ENCODE data around the gene MMD2. TPM values are rescaled to one million over a fixed set of nuclear protein-coding genes. Genes with fewer than 3 reads are reported as not detected.
"Not testable (repeated sequence)": the region's sequence is repeated elsewhere in the genome, so short reads cannot be mapped to it uniquely, and the experiment has no call there.

The MMD2 gene
- total RNA-seq, 1 experiment from 2014 or later, result not detected

DNA sequence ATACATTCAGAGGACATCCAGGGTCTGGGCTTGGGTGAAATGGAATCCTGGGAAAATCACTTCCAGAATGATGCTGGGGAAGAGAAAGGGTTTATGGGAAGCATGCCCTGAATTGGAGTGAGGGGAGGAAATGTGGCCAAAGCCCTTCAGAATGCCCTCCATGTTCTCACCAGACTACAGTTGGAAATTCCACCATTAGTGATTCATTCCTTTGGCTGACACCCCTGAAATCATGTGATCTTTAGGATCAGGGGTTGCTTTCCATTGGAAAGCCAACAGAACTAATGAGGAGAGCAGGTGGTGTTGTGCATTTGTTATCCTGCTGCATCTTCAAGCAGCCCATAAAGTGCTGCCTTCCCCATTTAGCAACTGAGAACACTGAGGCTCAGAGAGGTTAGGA is 54.6 kb downstream of the MMD2 start:
- no peak for DNase-seq (ENCODE audit: extremely low read depth, low read depth)

DNA sequence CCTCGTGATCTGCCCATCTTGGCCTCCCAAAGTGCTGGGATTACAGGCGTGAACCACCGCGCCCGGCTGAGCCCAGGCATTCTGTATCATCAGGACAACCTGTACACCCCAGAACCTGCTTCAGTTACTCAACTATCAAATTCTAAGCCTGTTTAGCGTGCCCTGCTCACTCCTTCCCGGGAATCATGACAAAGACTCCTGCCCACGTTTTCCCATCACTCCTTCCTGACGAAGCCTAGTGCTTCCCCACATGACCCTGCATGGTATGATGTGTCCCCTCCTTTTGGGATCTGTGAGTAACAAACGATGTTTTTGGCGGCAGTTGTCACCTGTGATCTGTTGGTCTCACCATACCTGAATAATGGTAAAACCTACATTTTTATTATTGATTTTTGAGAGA is 63.2 kb downstream of the MMD2 start:
- DNase-seq (ENCODE audit: extremely low read depth, low read depth), result no peak

DNA sequence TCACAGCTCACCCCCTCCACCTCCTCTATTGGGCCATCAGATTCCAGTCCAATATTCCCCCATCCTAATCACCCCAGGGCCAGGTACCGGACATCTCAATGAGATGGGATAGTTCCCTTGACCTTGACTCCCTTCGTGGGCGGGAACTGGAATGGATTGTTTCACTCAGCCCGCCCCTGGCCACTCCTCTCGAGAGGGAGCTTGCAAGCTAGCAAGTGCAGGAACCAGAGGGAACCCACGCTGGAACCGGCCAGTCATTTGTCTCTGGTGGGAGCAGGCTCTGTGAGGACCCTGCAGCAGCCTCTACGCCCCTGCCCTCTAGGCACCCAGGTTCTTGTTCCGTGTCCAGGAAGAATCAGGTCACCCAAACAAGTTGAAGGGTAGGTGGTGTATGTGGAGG is 64.5 kb downstream of the MMD2 start:
- no peak for DNase-seq (ENCODE audit: extremely low read depth, low read depth)

DNA sequence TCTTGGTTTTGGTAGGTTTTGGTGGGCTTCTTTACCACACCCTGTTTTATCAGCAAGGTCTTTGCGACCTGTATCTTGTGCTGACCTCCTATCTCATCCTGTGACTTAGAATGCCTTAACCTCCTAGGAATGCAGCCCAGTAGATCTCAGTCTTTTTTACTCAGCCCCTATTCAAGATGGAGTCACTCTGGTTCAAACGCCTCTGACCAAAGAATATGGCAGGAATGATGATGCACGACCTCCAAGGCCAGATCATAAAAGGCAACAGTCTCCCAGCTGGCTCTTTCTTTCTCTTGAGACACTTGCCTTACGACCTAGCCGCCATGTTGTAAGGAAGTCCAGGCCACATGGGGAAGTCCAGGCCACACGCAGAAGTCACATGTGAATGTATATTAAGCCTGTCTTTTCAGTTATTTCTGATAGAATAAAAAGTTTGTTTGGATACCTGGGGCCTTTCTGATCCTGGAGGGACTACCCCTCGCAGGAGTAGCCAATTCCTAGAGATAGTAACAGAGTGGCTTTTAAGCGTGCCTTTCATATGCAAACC is 65.0 kb downstream of the MMD2 start:
- DNase-seq (ENCODE audit: extremely low read depth, low read depth), result no peak

DNA sequence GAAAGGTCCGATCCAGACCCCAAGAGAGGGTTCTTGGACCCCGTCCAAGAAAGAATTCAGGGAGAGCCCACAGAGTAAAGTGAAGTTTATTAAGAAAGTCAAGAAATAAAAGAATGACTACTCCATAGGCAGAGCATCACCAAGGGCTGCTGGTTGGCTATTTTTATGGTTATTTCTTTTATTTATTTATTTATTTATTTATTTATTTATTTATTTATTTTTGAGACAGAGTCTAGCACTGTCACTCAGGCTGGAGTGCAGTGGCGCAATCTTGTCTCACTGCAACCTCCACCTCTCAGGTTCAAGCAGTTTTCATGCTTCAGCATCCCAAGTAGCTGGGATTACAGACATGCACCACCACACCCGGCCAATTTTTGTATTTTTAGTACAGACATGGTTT is 65.8 kb downstream of the MMD2 start:
- DNase-seq (ENCODE audit: extremely low read depth, low read depth), result not testable (repeated sequence)

DNA sequence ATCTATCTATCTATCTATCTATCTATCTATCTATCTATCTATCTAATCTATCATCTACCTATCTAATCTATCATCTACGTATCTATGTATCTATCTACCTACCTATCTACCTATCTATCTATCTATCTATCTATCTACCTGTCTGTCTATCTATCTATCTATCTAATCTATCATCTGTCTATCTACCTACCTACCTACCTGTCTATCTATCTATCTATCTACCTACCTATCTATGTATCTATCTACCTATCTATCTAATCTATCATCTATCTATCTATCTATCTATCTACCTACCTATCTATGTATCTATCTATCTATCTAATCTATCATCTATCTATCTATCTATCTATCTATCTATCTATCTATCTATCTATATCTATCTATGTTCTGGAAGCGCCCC is 67.5 kb downstream of the MMD2 start:
- not testable (repeated sequence) for DNase-seq (ENCODE audit: extremely low read depth, low read depth)

DNA sequence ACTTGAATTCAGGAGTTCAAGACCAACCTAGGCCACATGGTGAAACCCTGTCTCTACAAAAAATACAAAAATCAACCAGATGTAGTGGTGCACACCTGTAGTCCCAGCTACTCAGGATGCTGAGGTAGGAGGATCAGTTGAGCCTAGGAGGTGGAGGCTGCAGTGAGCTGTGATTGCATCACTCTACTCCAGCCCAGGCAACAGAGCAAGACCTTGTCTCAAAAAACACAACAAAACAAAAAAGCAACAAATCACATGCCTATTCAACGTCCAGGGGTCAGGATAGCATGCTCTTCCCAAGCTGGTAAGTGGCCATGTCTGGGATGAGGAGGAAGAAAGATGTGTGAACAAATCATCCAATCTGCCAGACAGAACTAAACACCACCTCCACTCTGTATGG is 69.3 kb downstream of the MMD2 start:
- DNase-seq (ENCODE audit: extremely low read depth, low read depth), result no peak

DNA sequence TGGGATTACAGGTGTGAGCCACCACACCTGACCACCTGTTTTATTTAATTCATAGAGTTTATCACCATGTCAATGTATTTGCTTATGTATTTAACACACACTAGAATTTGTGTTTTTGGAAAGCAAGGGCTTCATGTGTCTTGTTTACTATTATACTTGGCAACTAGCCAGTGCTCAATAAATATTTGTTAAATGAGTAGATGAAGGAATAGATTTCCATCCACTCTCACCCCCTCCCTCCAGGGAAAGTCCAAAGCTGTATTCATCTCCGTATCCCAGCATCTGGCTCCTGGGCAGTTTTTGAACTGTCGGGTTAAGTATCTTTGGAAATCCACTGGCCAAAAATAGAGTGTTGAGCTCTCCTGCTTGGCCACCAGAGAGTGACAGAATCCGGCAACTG is 70.8 kb downstream of the MMD2 start:
- no peak for DNase-seq (ENCODE audit: extremely low read depth, low read depth)

DNA sequence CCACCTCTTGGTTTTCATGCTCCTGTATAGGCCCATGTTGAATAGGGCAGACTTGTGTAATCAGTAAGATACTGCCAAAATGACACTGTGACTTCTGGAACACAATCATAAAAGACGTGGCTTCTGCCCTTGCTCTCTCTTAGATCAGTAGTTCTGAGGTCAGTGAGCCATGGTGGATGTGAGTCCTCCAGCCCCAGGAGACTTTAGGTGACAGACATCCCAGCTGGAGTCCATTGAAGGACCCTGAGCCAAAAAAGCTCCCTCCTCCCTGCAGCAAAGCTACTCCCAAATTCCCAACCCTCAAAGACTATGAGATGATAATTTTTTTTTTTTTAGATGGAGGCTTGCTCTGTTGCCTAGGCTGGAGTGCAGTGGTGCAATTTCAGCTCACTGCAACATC is 72.3 kb downstream of the MMD2 start:
- DNase-seq (ENCODE audit: extremely low read depth, low read depth), result no peak

DNA sequence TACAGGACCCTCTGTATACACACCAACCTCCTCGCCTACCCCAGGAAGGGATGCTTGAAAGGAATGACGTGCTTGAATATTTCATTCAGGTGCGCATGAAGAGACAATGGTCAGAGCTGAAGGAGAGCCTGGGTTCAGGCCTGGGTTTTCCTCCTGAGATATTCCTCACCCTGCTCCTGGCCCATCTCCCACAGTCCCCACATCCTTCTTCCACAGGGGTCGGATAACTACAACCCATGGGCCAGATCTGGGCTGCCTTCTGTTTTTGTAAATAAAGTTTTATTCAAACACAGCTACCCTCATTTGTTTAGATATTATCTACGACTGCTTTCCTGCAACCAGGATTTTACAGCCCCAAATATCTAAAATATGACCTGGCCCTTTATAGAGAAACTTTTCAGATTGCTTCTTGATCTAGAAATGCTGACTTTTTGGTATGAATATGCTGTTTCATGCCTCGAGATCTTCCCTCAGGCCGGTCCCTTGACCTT is 73.6 kb downstream of the MMD2 start:
- no peak for DNase-seq (ENCODE audit: extremely low read depth, low read depth)

DNA sequence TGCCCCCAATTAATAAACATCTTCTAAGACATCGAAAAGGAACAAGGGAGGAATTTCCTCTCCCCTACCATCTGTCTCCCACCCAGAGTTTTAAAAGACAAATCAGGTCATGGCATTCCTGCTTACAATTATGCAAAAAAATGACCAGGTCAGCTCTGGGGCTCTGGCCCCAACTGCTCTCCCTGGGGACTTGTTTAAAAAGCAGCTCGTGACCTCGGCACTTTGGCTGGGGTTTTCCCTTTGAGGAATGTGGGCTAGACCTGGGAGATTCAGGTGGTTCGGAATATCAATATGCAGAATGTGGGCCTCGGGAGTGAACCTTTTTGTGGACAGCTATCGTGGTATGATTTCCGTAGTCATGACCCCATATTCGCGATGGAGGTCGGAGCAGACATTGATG is 74.8 kb downstream of the MMD2 start:
- no peak for DNase-seq (ENCODE audit: extremely low read depth, low read depth)

DNA sequence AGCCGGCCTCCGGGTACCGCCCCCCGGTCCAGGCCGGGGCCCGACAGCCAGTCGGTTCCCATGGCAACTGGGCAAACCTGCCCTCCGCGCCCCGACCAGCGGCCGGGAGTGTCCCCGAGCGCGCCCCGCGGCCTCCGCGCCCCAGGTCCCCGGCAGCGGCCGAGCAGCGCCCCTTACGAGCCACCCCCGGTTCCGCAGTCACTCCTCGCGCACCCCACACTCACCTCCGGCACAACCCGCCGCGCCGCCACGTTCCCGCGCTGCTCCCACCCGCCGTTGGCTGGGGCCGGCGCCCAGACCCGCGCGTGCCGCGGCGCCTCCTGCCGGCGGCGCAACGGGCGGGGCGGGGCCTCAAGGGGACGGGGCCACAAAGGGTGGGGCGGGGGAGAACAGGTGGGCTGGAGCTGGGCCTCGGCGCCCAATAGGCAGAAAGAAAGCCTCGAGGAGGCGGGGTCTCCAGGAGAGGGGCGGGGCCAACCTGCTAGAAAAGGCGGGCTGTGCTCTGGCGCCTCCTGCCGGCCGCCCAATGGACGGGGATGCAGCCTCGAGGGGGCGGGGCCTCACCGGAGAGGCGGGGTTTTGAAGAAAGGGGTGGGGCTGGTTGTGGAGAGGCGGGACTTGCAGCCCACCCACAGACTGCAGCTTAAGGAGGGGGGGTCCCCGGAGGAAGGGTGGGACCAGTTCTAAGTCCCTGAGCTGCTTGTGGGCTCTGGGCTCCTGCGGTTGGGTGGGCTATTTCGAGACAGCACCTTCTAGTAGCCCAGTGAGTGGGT is 75.4 kb downstream of the MMD2 start, which contains the start of gene RADIL:
RADIL (minus strand) TSS at position 345 of the 773 bp plus-strand sequence. CDS start 5,577 bp downstream, outside the sequence.
- DNase-seq (ENCODE audit: extremely low read depth, low read depth), result peak; percentile 96

DNA sequence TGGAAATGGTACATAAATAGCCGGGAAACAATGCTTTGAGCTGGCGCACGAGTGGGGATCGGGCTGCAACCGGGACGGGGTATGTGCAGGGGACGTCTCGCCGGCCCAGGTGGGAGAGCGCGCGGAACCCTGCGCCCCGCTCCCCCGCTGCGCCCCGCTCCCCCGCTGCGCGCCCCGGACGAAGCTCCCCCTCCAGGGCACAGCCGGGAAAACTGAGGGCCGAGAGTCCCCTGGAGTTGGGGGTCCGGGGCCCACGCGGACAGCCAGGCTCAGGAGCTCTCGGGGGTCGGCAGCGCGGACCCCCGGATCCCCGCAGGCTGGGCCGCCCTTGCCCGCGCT is 76.0 kb downstream of the MMD2 start:
- DNase-seq (ENCODE audit: extremely low read depth, low read depth), result no peak

DNA sequence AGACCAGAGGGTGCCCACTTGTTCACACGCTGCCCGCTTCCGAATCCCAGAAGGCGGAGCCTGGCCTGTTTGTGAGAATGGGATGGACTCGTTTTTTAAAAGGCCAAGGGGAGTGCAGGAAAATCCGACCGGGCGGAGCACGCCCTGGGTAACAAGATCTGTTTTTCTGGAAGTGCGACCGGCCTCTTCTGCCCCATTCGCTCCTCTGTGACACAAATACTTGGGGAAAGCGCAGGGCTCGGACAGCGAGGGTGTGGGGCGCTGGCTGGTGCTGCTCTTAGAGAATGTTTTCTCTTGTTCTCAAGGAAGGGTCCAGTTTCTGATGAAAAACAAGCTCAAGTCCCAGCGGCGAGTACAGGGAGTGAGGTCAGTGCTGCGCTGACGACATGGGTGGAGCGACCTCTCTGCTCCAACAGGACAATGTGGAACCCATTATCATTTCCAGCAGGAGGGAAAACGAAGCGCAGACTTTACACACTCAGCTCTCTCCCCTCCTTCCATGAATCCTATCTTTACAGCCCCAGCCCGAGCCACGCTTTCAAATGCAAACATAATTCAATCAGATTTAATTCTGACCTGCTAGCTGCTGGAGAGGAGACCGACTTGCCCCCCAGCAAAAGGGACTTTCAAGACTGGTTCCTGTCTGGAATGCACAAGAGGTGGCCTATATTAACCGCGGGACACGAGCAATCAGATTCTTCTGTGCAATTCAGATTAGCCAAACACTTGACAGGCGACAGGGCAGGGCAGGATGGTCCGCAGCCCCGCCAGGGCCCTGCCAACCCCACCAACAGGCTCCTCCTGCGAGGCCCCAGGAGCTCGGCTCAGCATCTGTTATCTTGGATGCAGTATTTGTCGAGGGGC is 76.6 kb downstream of the MMD2 start:
- DNase-seq (ENCODE audit: extremely low read depth, low read depth), result peak; percentile 70

DNA sequence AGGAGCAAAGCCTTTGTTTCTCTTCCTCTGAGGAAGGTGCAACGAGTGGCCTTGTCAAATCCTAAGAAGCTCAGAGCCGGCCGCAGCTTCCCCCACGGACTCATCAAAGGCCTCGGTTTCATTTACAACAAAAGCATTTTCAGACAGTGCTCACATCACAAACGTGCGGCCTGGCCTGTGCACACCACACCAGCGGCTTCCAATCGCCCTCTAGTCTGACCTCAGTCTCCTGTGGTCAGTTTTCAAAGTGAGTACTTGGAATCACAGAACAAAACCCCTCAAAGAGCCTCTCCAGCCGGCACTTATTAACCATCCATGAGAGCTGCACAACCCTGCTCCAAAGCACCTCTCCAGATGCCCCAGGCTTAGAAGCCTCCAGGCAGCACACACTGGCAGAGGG is 78.8 kb downstream of the MMD2 start:
- no peak for DNase-seq (ENCODE audit: extremely low read depth, low read depth)

DNA sequence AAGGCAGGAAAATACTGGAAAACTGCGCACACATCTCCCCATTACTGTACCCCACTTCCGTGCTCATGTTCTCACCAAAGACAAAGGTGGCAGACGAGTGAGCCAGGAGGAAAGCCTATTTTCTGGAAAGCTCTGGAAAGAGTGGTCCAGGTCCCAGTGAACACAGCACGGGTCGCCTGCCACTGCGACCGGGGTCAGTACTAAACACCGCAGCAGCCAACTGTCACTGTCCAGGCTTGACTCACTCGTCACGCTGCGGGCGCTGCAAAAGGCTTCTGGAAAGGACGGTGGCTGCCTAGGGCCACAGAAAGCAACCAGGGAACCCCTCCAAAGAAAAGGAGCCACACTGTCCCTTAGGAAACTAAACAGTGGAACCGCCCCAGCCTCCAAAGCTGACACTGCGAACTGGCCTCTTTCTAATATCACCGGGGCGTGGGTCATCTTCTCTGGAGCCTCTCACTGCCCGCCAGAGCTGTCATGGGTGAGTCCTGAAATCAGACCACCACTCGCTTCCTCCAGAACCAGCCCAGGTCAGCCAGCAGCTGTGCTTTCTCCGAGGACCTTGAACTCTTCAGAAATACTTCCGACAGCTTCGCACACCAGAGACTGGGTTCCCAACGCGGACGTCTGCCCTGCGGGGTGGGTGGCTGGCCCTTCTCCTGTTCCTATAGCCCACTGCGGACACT is 79.4 kb downstream of the MMD2 start:
- no peak for DNase-seq (ENCODE audit: extremely low read depth, low read depth)

DNA sequence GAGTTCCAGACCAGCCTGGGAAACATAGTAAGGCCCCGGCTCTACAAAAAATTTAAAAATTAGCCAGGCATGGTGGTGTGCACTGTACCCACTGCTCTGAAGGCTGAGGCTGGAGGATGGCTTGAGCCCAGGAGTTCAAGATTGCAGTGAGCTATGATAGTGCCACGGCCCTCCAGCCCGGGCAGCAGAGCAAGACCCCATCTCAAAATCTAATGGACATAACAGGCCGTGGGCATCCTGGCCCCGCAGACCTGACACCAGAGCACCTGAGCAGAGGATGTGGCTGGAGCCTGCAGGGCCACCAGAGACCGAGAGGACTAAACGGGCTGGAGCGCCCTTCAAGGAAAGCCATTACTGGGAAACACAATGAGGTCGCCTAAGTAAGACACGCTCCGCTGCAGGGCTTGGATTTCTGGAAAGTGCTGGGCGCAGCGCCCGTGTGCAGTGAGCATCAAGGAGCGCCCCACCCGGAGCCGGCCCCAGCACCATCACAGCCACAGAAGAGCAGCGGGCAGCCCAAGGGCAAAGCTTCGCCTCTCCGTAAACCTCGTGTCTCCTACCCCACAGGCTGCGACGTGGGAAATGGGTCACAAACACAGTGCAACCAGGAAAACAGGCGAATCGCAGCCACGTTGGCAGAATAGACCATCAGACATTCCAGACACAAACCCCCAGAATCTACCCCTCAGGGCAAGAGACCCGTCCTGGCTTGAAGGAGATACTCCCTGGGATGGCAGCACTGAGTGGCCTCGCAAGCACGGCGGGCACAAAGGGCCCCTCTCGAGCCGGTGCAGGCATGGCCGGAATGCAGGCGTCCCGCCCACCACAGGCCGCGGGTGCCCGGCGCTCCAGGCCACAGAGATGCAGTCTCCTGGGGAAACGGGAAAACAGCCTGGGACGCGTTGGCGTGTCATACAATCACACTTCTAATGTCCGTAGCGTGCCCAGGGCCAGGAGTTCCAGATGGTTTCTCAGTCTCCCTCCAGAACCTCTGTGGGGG is 80.4 kb downstream of the MMD2 start:
- DNase-seq (ENCODE audit: extremely low read depth, low read depth), result no peak

DNA sequence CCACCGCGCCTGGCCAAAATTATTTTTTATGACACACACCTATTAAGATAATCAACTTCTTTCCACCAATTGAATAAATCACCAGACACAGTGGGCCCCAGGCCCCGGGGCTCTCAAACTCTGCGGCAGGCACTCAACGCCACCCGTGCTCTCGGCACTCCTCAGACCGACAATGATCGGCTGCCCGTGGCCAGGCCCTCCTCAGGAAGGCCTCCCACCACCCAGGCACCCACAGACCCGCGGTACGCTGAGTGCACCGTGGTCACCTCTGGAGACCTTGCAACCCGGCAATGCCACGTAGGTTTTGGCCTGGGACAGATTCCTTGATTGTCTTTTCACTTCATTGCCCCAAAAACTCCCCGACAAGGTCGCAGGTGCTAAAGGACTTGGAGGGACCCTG is 82.4 kb downstream of the MMD2 start:
- no peak for DNase-seq (ENCODE audit: extremely low read depth, low read depth)

DNA sequence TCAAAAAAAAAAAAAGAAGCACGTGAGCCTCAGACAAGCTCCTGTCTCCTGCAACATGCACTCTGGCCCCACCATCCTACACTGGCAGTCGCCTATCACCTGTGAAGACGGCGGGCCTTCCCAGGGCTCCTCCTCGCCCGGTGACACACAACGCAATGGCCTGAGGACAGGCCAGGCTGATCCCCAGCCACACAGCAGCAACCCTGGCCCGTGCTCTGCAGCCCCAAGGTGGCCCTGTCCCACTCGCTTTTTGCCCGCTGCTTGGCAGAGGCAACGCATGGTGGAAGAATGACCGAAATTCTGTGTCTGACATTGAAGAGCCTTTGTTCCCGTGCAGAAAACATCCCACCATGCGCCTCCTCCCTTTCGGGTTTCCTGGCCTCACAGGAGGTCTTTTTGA is 83.6 kb downstream of the MMD2 start:
- no peak for DNase-seq (ENCODE audit: extremely low read depth, low read depth)
